T-helper 1 cell treated with Interleukin-12 subunit alpha and Interleukin-12 subunit beta and Interleukin-4 antibody, amounts not matched to agents 30 ng/mL and 1 ng/mL, for 36 hours (primary cell): ENCODE measurements around the gene ARHGAP4. TPM values are rescaled to one million over a fixed set of nuclear protein-coding genes. Genes with fewer than 3 reads are reported as not detected.

Source experiments
- intact Hi-C: fragments of 100-400 bp; cut with micrococcal nuclease; formaldehyde crosslinking; loops from one replicate; pipeline ENCODE4 v1.15.1; 2024
- total RNA-seq: library from RNA; stranded (reverse); gene quantifications from 2 replicates; pipeline ENCODE4 v1.2.3, GENCODE V29; 2022

Gene ARHGAP4
- total RNA-seq, 1 donor from 2014 or later, result 285 TPM

- intact Hi-C loops, result no loop called here
Observed at GRCh38 chrX:153871451-153871850, 54.6 kb downstream of the ARHGAP4 start.

- intact Hi-C loops, result no loop called here
Observed at GRCh38 chrX:153870791-153871360, 55.2 kb downstream of the ARHGAP4 start.

GRCh38 chrX:153870288-153870690 lies 55.8 kb downstream of the ARHGAP4 start:
- intact Hi-C loops, result no loop called here

GRCh38 chrX:153869473-153870287 lies 56.4 kb downstream of the ARHGAP4 start:
- intact Hi-C loops, result no loop called here

GRCh38 chrX:153868576-153869472 lies 57.2 kb downstream of the ARHGAP4 start:
- intact Hi-C loops, result no loop called here

GRCh38 chrX:153867671-153868070 lies 58.4 kb downstream of the ARHGAP4 start:
- intact Hi-C loops, result no loop called here

- intact Hi-C loops, result no loop called here
Observed at GRCh38 chrX:153867139-153867538, 58.9 kb downstream of the ARHGAP4 start.

- intact Hi-C loops, result no loop called here
Observed at GRCh38 chrX:153866302-153867019, 59.6 kb downstream of the ARHGAP4 start.

- intact Hi-C loops, result no loop called here
Observed at GRCh38 chrX:153865685-153866084, 60.4 kb downstream of the ARHGAP4 start.

GRCh38 chrX:153865321-153865580 lies 60.8 kb downstream of the ARHGAP4 start:
- intact Hi-C loops, result no loop called here

- intact Hi-C loops, result no loop called here
Observed at GRCh38 chrX:153864561-153865320, 61.3 kb downstream of the ARHGAP4 start.

- intact Hi-C loops, result no loop called here
Observed at GRCh38 chrX:153864101-153864500, 62.0 kb downstream of the ARHGAP4 start.

- intact Hi-C loops, result no loop called here
Observed at GRCh38 chrX:153863251-153863991, 62.6 kb downstream of the ARHGAP4 start.

GRCh38 chrX:153862369-153863250 lies 63.5 kb downstream of the ARHGAP4 start:
- intact Hi-C loops, result no loop called here

- intact Hi-C loops, result no loop called here
Observed at GRCh38 chrX:153861733-153862310, 64.2 kb downstream of the ARHGAP4 start.

- intact Hi-C loops, result no loop called here
Observed at GRCh38 chrX:153861151-153861550, 64.9 kb downstream of the ARHGAP4 start.
